K562 (cell line): ENCODE data around the gene RBFOX2. TPM values are rescaled to one million over a fixed set of nuclear protein-coding genes. Genes with fewer than 3 reads are reported as not detected.

ENCODE experiments used
- ATAC-seq: fragments of 200-7000 bp; cut with Tn5 transposase; 3 replicates; pipeline ENCODE4 v1.9.1; 2020; ENCODE audit warnings: moderate library complexity
- BruUV-seq: library from RNA; stranded (reverse); fragments of 400-500 nt; replicated peaks from 2 replicates; lab custom pipeline; 2021; lab: Mats Ljungman, UMichigan
- CTCF ChIA-PET: fragments of 300-600 bp; formaldehyde crosslinking; extraction: SDS; loops from one replicate; lab custom pipeline; 2021; ENCODE audit warnings: low intra/inter-chr PET ratio; lab: Yijun Ruan, JAX
- POLR2A ChIA-PET: fragments of 300-600, 350-650 bp; sonication (Branson Sonifier 250); formaldehyde crosslinking; extraction: SDS; loops from one replicate; lab custom pipeline; 2021; ENCODE audit warnings: antibody characterized with exemption, inconsistent platforms; lab: Yijun Ruan, JAX
- DNase-seq, 4 experiments: peaks; one replicate each; pipeline versions ENCODE4 v3.0.0 to v3.0.0-alpha.2; 2011 to 2018; ENCODE audit warnings: low spot score in 3 of 4, mixed read lengths in 3 of 4; ENCODE audit errors: extremely low read depth in 1 of 4
- FAIRE-seq: peaks from 2 replicates; lab custom pipeline; 2011; peaks lifted over from hg19 to GRCh38; lab: Jason Lieb, UNC
- H2AFZ ChIP-seq: 2 replicates; pipeline ENCODE4 v1.6.0; 2011; ENCODE audit warnings: low read depth, low read length, control low read depth, inconsistent platforms
- H3K27ac ChIP-seq: fragments of 200-600 bp; 3 replicates; pipeline ENCODE4 v1.8.0; 2011; ENCODE audit warnings: low read depth, mild to moderate bottlenecking, control low read depth, inconsistent platforms, low read length, moderate library complexity, mixed read lengths; ENCODE audit errors: extremely low read depth
- H3K27me3 ChIP-seq, 2 experiments: fragments of 300-600 bp in 1 of 2; 2 replicates in 1 of 2; 3 replicates in 1 of 2; pipeline versions ENCODE4 v1.6.0 to v1.8.0; 2011; ENCODE audit warnings: inconsistent platforms in 2 of 2, low read length in 2 of 2, mild to moderate bottlenecking in 1 of 2, mixed read lengths in 1 of 2, moderate library complexity in 1 of 2; ENCODE audit not compliant: control insufficient read depth in 2 of 2, insufficient read depth in 2 of 2
- H3K36me3 ChIP-seq: fragments of 300-600 bp; 3 replicates; pipeline ENCODE4 v1.8.0; 2011; ENCODE audit warnings: mild to moderate bottlenecking, low read length, inconsistent platforms; ENCODE audit not compliant: control insufficient read depth, insufficient read depth
- H3K4me1 ChIP-seq, 2 experiments: fragments of 200-600 bp in 1 of 2; replicated peaks in 1 of 2; 2 replicates in 1 of 2; 3 replicates in 1 of 2; pipeline versions ENCODE4 v1.5.1 to v1.8.0; 2011; ENCODE audit warnings: inconsistent platforms in 2 of 2, low read length in 2 of 2, mild to moderate bottlenecking in 1 of 2, mixed read lengths in 1 of 2, moderate library complexity in 1 of 2; ENCODE audit not compliant: control insufficient read depth in 2 of 2, insufficient read depth in 2 of 2
- H3K4me2 ChIP-seq: 2 replicates; pipeline ENCODE4 v1.6.1; 2011; ENCODE audit warnings: low read length, control low read depth, inconsistent platforms, mixed read lengths; ENCODE audit not compliant: insufficient read depth
- H3K4me3 ChIP-seq: fragments of 200-600 bp; sonication (generic), shearing (Covaris generic); 2 replicates; pipeline ENCODE4 v1.5.1; 2016; ENCODE audit warnings: control low read depth, inconsistent platforms
- H3K79me2 ChIP-seq: fragments of 200-600 bp; 3 replicates; pipeline ENCODE4 v1.8.0; 2011; ENCODE audit warnings: low read length, inconsistent platforms; ENCODE audit not compliant: control insufficient read depth, insufficient read depth
- H3K9ac ChIP-seq, 2 experiments: 2 replicates each; pipeline versions ENCODE4 v1.6.0 to v1.6.1; 2011; ENCODE audit warnings: low read depth in 2 of 2, low read length in 2 of 2, control low read depth in 1 of 2, inconsistent platforms in 1 of 2, mild to moderate bottlenecking in 1 of 2, mixed read lengths in 1 of 2; ENCODE audit not compliant: insufficient read depth in 1 of 2
- H3K9me1 ChIP-seq: one replicate; pipeline ENCODE4 v1.6.0; 2011; ENCODE audit warnings: inconsistent platforms, mild to moderate bottlenecking, low read length, moderate library complexity; ENCODE audit not compliant: control insufficient read depth, insufficient read depth
- H3K9me3 ChIP-seq: replicated peaks from 2 replicates; pipeline ENCODE4 v1.5.1; 2011; ENCODE audit warnings: low read depth, low read length, inconsistent platforms; ENCODE audit not compliant: control insufficient read depth, insufficient read depth
- H4K20me1 ChIP-seq: replicated peaks from 2 replicates; pipeline ENCODE4 v1.6.1; 2011; ENCODE audit warnings: low read length, inconsistent platforms, mixed read lengths; ENCODE audit not compliant: control insufficient read depth, insufficient read depth
- CXXC5 ChIP-seq: fragments of 250-450 bp; sonication (Bioruptor Pico); IDR thresholded peaks from 2 replicates; pipeline ENCODE4 v1.8.0; 2022; ENCODE audit warnings: inconsistent platforms, mild to moderate bottlenecking, moderate library complexity
- PRDM10 ChIP-seq: fragments of 450-650 bp; IDR thresholded peaks from 2 replicates; pipeline ENCODE4 v1.6.1; 2018; ENCODE audit not compliant: partially characterized antibody
- REST ChIP-seq, 2 experiments: fragments of 450-650 bp; formaldehyde crosslinking in 1 of 2; IDR thresholded peaks; 2 replicates each; pipeline versions ENCODE4 v1.4.0 to v1.6.1; 2014 to 2020; ENCODE audit warnings: mild to moderate bottlenecking in 2 of 2, borderline replicate concordance in 1 of 2, low read depth in 1 of 2
- SMAD4 ChIP-seq: fragments of 250-450 bp; sonication (Bioruptor Pico); conservative IDR thresholded peaks from 2 replicates; pipeline ENCODE4 v1.8.0; 2021; ENCODE audit warnings: inconsistent platforms, mild to moderate bottlenecking, moderate library complexity
- WGBS: fragments of 100-300 bp; shearing (Covaris generic); methylation state at CpG from one replicate; pipeline ENCODE4 v1.1.6; 2016; ENCODE audit warnings: low coverage, mixed read lengths; ENCODE audit not compliant: insufficient coverage; ENCODE audit errors: missing lambda C conversion rate; 5-methylcytosine and 5-hydroxymethylcytosine counted together
- in situ Hi-C: fragments of 300-500 bp; cut with MboI; formaldehyde crosslinking; loops from 4 replicates; pipeline ENCODE4 v1.15.0; 2018; ENCODE audit warnings: inconsistent platforms, mixed read lengths
- intact Hi-C: fragments of 100-400 bp; cut with micrococcal nuclease; formaldehyde crosslinking; loops from 2 replicates; pipeline ENCODE4 v1.14.2; 2022
- polyA plus RNA-seq, 8 experiments: library from polyadenylated mRNA; depleted of rRNA in 4 of 8; stranded (reverse) in 5 of 8; unstranded in 3 of 8; fragments of >200 nt; fragmentation: Nextera tagmentation in 2 of 8; fragmentation: Illumina TruSeq in 1 of 8; extraction: Ambion mirVana in 2 of 8; extraction: Trizol in 1 of 8; gene quantifications; 2 replicates each; pipeline versions ENCODE4 v1.2.1 to v1.2.3, GENCODE V29; 2011 to 2014; ENCODE audit warnings: inconsistent platforms in 1 of 8, missing spikeins in 1 of 8
- total RNA-seq, 7 experiments: library from RNA; depleted of rRNA in 6 of 7; stranded (reverse); fragments of >200 nt in 6 of 7; fragmentation: Illumina TruSeq in 2 of 7; extraction: Trizol in 2 of 7; gene quantifications; 2 replicates each; pipeline versions ENCODE4 v1.2.1 to v1.2.3, GENCODE V29; 2011 to 2021; ENCODE audit warnings: low replicate concordance in 1 of 7

Gene RBFOX2
- total and polyA plus RNA-seq, 9 of the 15 experiments (the other 6 are each of a cell fraction or from before 2014, with no cell fraction given), result 5.8 to 24.8 (median 14.2) TPM

- Histone ChIP-seq H3K4me3 (no peak overlapping the region), H3K27ac (peak overlapping the region; percentile 63), H3K27me3 (no peaks in the 10 kb centered on the region), H2AFZ (peak overlapping the region; percentile 58; the same call in 1 of the 2 replicates), H3K9ac (peak overlapping the region; percentile 37 to 46; a peak in 2 of 4 replicates), H3K9me1 (no peaks in the 10 kb centered on the region), H3K4me2 (peak overlapping the region; percentile 55), H3K4me1 (peaks cover 10% of the 10 kb centered on the region in 2 experiments; a peak in 4 of 5 replicates), H3K79me2 (peaks cover 44% of the 10 kb centered on the region), H3K36me3 (no peaks in the 10 kb centered on the region), H4K20me1 (no peaks in the 10 kb centered on the region), H3K9me3 (no peaks in the 10 kb centered on the region)
- in situ Hi-C loops, result no loop called here
- 0 out of 2 replicates have a peak, but pooled peaks have one; percentile 7 for TF ChIP-seq CXXC5
- TF ChIP-seq REST (IDR thresholded peaks at IDR 0.05; ENCODE audit: borderline replicate concordance), result peak; percentile 70
- TF ChIP-seq REST (CRISPR knock-in tag; IDR thresholded peaks at IDR 0.05; ENCODE audit: low read depth), result no peak
- TF ChIP-seq PRDM10, result peak; percentile 87
- TF ChIP-seq SMAD4 (CRISPR knock-in tag), result no peak
- CTCF ChIA-PET, result no interaction called here
- WGBS, result 8% methylated on average over 4 of the region's 5 CpGs
- no TSS peak for BruUV-seq
- DNase-seq (peak in 2 of 4 experiments; percentile 8 to 23), ATAC-seq (peak; percentile 70), FAIRE-seq (no peak)
- POLR2A ChIA-PET, result interaction anchor here (0.6 to 2.0 kb wide), 4 partner anchors 9 to 36 kb away, joined by 3 to 8 read pairs (median 6); no protein-coding TSS in a partner anchor
- intact Hi-C loops, result loop anchor here (10.0 kb wide), 1 partner anchor 62 kb away; no protein-coding TSS in a partner anchor
Observed at GRCh38 chr22:36002718-36003260, 25.8 kb downstream of the RBFOX2 start.
